Measurements from ENCODE around the gene NACC2.
"Not testable (repeated sequence)": the region's sequence is repeated elsewhere in the genome, so short reads cannot be mapped to it uniquely, and the experiment has no call there.

NACC2 gene

GRCh38 chr9:135975834-135976233 lies 119.3 kb downstream of the NACC2 start:
- H3K27me3 ChIP-seq (ENCODE audit: control insufficient read depth, insufficient read depth, low read length) = peaks cover 16% of the 10 kb centered on the region
- H3K4me1 ChIP-seq (ENCODE audit: control insufficient read depth, insufficient read depth, low read length) = peaks cover 17% of the 10 kb centered on the region
- H3K9me3 ChIP-seq (replicated peaks; ENCODE audit: low read length) = no peaks in the 10 kb centered on the region
- no peak overlapping the region for H3K4me3 ChIP-seq (ENCODE audit: low read length)
- H3K4me2 ChIP-seq (ENCODE audit: low read length) = no peak overlapping the region
- H3K36me3 ChIP-seq (ENCODE audit: insufficient read depth, low read length) = no peaks in the 10 kb centered on the region
- H3K9ac ChIP-seq (ENCODE audit: low read depth, low read length) = no peak overlapping the region

DNA sequence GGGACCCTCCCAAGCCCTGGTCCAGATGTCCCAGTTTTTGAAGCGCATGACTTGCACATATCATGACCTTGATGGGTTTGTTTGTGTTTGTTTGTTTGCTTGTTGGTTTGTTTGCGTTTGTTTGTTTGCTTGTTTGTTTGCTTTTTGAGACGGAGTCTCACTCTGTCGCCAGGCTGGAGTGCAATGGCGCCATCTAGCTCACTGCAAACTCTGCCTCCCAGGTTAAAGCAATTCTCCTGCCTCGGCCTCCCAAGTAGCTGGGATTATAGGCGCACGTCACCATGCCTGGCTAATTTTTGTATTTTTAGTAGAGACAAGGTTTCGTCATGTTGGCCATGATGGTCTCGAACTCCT lies 120.9 kb downstream of the NACC2 start:
- no peaks in the 10 kb centered on the region for H3K36me3 ChIP-seq (ENCODE audit: insufficient read depth, low read length)
- no peak overlapping the region for H3K4me3 ChIP-seq (ENCODE audit: low read length)
- peaks cover 23% of the 10 kb centered on the region for H3K27me3 ChIP-seq (ENCODE audit: control insufficient read depth, insufficient read depth, low read length)
- no peak overlapping the region for H3K4me2 ChIP-seq (ENCODE audit: low read length)
- no peaks in the 10 kb centered on the region for H3K9me3 ChIP-seq (replicated peaks; ENCODE audit: low read length)
- H3K9ac ChIP-seq (ENCODE audit: low read depth, low read length) = no peak overlapping the region
- peaks cover 13% of the 10 kb centered on the region for H3K4me1 ChIP-seq (ENCODE audit: control insufficient read depth, insufficient read depth, low read length)

GRCh38 chr9:135973277-135974219 lies 121.5 kb downstream of the NACC2 start:
- no peak overlapping the region for H3K4me3 ChIP-seq (ENCODE audit: low read length)
- H3K9me3 ChIP-seq (replicated peaks; ENCODE audit: low read length) = no peaks in the 10 kb centered on the region
- peaks cover 9% of the 10 kb centered on the region for H3K4me1 ChIP-seq (ENCODE audit: control insufficient read depth, insufficient read depth, low read length)
- peaks cover 17% of the 10 kb centered on the region for H3K27me3 ChIP-seq (ENCODE audit: control insufficient read depth, insufficient read depth, low read length)
- no peaks in the 10 kb centered on the region for H3K36me3 ChIP-seq (ENCODE audit: insufficient read depth, low read length)
- H3K4me2 ChIP-seq (ENCODE audit: low read length) = no peak overlapping the region
- H3K9ac ChIP-seq (ENCODE audit: low read depth, low read length) = no peak overlapping the region

- Histone ChIP-seq H3K27me3 (ENCODE audit: control insufficient read depth, insufficient read depth, low read length) (peaks cover 16% of the 10 kb centered on the region), H3K4me3 (ENCODE audit: low read length) (no peak overlapping the region)
These were observed 123.2 kb downstream of the NACC2 start for GRCh38 chr9:135971892-135972291.

GRCh38 chr9:135971111-135971766 lies 123.8 kb downstream of the NACC2 start:
- H3K4me2 ChIP-seq (ENCODE audit: low read length) = no peak overlapping the region
- peaks cover 11% of the 10 kb centered on the region for H3K27me3 ChIP-seq (ENCODE audit: control insufficient read depth, insufficient read depth, low read length)
- no peak overlapping the region for H3K4me3 ChIP-seq (ENCODE audit: low read length)
- no peaks in the 10 kb centered on the region for H3K9me3 ChIP-seq (replicated peaks; ENCODE audit: low read length)
- no peak overlapping the region for H3K9ac ChIP-seq (ENCODE audit: low read depth, low read length)
- peaks cover 5% of the 10 kb centered on the region for H3K4me1 ChIP-seq (ENCODE audit: control insufficient read depth, insufficient read depth, low read length)
- no peaks in the 10 kb centered on the region for H3K36me3 ChIP-seq (ENCODE audit: insufficient read depth, low read length)

More at GRCh38 chr9:135971892-135972291, 123.2 kb downstream of the NACC2 start:
- peaks cover 11% of the 10 kb centered on the region for H3K4me1 ChIP-seq (ENCODE audit: control insufficient read depth, insufficient read depth, low read length)
- H3K9ac ChIP-seq (ENCODE audit: low read depth, low read length) = no peak overlapping the region
- no peak overlapping the region for H3K4me2 ChIP-seq (ENCODE audit: low read length)
- no peaks in the 10 kb centered on the region for H3K9me3 ChIP-seq (replicated peaks; ENCODE audit: low read length)
- no peaks in the 10 kb centered on the region for H3K36me3 ChIP-seq (ENCODE audit: insufficient read depth, low read length)

DNA sequence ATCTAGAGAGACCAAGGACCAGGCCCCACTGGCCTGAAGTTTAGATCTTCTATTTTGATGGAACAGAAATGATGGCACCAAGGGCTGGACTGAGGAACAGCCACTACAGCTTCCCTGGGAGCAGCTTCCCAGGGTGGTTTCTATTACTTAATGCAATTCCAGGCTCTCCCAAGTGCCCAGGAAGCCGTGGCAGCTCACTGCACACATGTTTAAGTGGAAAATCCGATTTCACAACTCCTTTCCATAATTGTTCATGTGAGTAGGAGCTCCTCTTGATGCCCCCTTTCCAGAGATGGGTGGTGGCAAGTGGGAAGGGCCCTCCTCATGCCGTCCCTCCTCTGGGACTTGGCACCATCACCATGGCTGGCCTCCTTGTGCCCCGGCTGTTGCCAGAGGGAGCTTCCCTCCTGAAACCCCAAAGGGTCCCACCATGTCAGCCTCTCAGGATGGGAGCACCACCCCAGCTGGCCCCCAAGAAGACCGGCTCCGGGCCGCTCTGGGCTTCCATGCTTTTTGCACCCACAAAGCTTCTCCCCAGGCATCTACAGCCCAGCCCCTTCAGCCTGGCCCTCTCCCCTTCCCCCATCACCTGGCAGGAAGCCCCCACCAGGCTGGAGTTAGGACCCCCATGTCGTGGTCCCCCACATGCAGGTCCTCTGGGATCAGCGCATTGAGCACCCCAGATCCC lies 124.8 kb downstream of the NACC2 start:
- H3K4me2 ChIP-seq (ENCODE audit: low read length) = no peak overlapping the region
- no peaks in the 10 kb centered on the region for H3K9me3 ChIP-seq (replicated peaks; ENCODE audit: low read length)
- H3K4me3 ChIP-seq (ENCODE audit: low read length) = no peak overlapping the region
- H3K9ac ChIP-seq (ENCODE audit: low read depth, low read length) = no peak overlapping the region
- H3K27me3 ChIP-seq (ENCODE audit: control insufficient read depth, insufficient read depth, low read length) = peaks cover 11% of the 10 kb centered on the region
- peaks cover 4% of the 10 kb centered on the region for H3K4me1 ChIP-seq (ENCODE audit: control insufficient read depth, insufficient read depth, low read length)
- H3K36me3 ChIP-seq (ENCODE audit: insufficient read depth, low read length) = no peaks in the 10 kb centered on the region

GRCh38 chr9:135969064-135969683 lies 125.9 kb downstream of the NACC2 start:
- H3K4me2 ChIP-seq (ENCODE audit: low read length) = no peak overlapping the region
- no peaks in the 10 kb centered on the region for H3K9me3 ChIP-seq (replicated peaks; ENCODE audit: low read length)
- no peaks in the 10 kb centered on the region for H3K36me3 ChIP-seq (ENCODE audit: insufficient read depth, low read length)
- peaks cover 11% of the 10 kb centered on the region for H3K27me3 ChIP-seq (ENCODE audit: control insufficient read depth, insufficient read depth, low read length)
- no peak overlapping the region for H3K9ac ChIP-seq (ENCODE audit: low read depth, low read length)
- no peak overlapping the region for H3K4me3 ChIP-seq (ENCODE audit: low read length)
- H3K4me1 ChIP-seq (ENCODE audit: control insufficient read depth, insufficient read depth, low read length) = peaks cover 4% of the 10 kb centered on the region

DNA sequence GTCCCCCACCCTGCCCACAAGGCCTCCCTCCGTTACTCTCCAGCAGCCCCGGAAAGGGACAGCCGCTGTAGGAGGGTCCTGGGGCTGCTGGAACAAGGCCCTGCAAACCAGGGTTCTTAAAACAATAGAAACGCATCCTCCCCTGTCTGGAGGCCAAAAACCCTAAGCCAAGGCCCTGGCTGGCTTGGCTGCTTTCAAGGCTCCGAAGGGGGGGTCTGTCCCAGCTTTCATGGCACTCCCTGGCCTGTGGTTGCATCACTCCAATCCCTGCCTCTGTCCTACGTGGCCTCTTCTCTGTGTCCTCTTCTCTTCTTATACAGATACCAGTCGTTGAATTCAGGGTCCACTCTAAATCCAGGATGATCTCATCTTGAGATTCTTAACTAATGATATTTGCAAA lies 126.5 kb downstream of the NACC2 start:
- H3K36me3 ChIP-seq (ENCODE audit: insufficient read depth, low read length) = no peaks in the 10 kb centered on the region
- H3K9me3 ChIP-seq (replicated peaks; ENCODE audit: low read length) = no peaks in the 10 kb centered on the region
- H3K4me2 ChIP-seq (ENCODE audit: low read length) = no peak overlapping the region
- H3K9ac ChIP-seq (ENCODE audit: low read depth, low read length) = no peak overlapping the region
- no peak overlapping the region for H3K4me3 ChIP-seq (ENCODE audit: low read length)
- H3K27me3 ChIP-seq (ENCODE audit: control insufficient read depth, insufficient read depth, low read length) = peaks cover 11% of the 10 kb centered on the region
- peaks cover 4% of the 10 kb centered on the region for H3K4me1 ChIP-seq (ENCODE audit: control insufficient read depth, insufficient read depth, low read length)

- H3K4me2 ChIP-seq (ENCODE audit: low read length) = no peak overlapping the region
- H3K36me3 ChIP-seq (ENCODE audit: insufficient read depth, low read length) = no peaks in the 10 kb centered on the region
- H3K27me3 ChIP-seq (ENCODE audit: control insufficient read depth, insufficient read depth, low read length) = peaks cover 11% of the 10 kb centered on the region
- H3K4me3 ChIP-seq (ENCODE audit: low read length) = no peak overlapping the region
- H3K4me1 ChIP-seq (ENCODE audit: control insufficient read depth, insufficient read depth, low read length) = peaks cover 4% of the 10 kb centered on the region
- H3K9me3 ChIP-seq (replicated peaks; ENCODE audit: low read length) = no peaks in the 10 kb centered on the region
- no peak overlapping the region for H3K9ac ChIP-seq (ENCODE audit: low read depth, low read length)
These were observed 127.0 kb downstream of the NACC2 start for GRCh38 chr9:135968083-135968476.

- not testable (repeated sequence) for H3K4me2 ChIP-seq (ENCODE audit: low read length); H3K4me1 ChIP-seq (ENCODE audit: control insufficient read depth, insufficient read depth, low read length); H3K4me3 ChIP-seq (ENCODE audit: low read length); H3K36me3 ChIP-seq (ENCODE audit: insufficient read depth, low read length); H3K9me3 ChIP-seq (replicated peaks; ENCODE audit: low read length); H3K9ac ChIP-seq (ENCODE audit: low read depth, low read length)
- H3K27me3 ChIP-seq (ENCODE audit: control insufficient read depth, insufficient read depth, low read length) = peaks cover 18% of the 10 kb centered on the region
These were observed 128.2 kb downstream of the NACC2 start for GRCh38 chr9:135966916-135967260.

DNA sequence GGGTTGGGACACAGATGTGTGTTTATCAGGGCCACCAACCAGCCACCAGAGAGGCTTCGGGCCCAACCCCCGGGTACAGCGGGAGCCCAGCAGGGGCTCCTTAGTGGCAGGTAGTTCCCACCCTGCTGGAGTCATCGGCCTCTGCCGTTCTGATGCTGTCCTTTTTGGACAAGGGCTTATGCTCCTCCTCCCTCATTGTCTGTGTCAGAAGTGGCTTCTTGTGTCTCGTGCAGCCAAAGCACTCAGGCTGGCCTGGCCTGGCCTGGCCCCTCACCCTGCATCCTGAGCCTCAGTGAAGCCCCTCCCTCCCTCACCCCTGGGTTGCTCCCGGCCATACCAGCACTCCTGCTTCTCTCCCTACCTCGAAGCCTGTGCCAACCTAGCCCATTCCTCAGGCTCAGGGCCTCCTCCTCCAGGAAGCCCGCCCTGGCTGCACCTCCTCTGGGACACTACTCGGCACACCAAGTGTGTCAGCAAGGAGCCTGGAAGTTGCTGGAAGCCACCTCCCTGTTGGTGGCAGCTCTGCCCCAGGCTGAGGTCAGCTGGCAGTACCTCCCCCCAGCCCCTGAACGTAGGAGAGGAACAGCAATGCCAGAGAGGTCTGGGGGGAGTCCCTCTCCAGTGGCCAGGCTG lies 129.8 kb downstream of the NACC2 start:
- H3K4me2 ChIP-seq (ENCODE audit: low read length) = no peak overlapping the region
- H3K9me3 ChIP-seq (replicated peaks; ENCODE audit: low read length) = no peaks in the 10 kb centered on the region
- H3K27me3 ChIP-seq (ENCODE audit: control insufficient read depth, insufficient read depth, low read length) = peaks cover 12% of the 10 kb centered on the region
- no peak overlapping the region for H3K9ac ChIP-seq (ENCODE audit: low read depth, low read length)
- no peak overlapping the region for H3K4me3 ChIP-seq (ENCODE audit: low read length)
- no peaks in the 10 kb centered on the region for H3K36me3 ChIP-seq (ENCODE audit: insufficient read depth, low read length)
- H3K4me1 ChIP-seq (ENCODE audit: control insufficient read depth, insufficient read depth, low read length) = peaks cover 5% of the 10 kb centered on the region
